Suprapubic skin (tissue), 4 donors: ENCODE measurements around the gene ZNF630. TPM values are rescaled to one million over a fixed set of nuclear protein-coding genes. Genes with fewer than 3 reads are reported as not detected.

Experiments used
- DNase-seq, 2 donors: peaks; one replicate each; pipeline ENCODE4 v3.0.0-alpha.2; 2019; ENCODE audit warnings: low spot score in 2 of 2
- H3K27ac ChIP-seq: fragments of 200-600 bp; sonication (generic); one replicate; pipeline ENCODE4 v1.5.1; 2019
- H3K27me3 ChIP-seq: fragments of 200-600 bp; sonication (generic); one replicate; pipeline ENCODE4 v1.5.1; 2019
- H3K36me3 ChIP-seq: fragments of 200-600 bp; sonication (generic); one replicate; pipeline ENCODE4 v1.5.1; 2019
- H3K4me1 ChIP-seq: fragments of 200-600 bp; sonication (generic); one replicate; pipeline ENCODE4 v1.5.1; 2019
- H3K4me3 ChIP-seq: fragments of 200-600 bp; sonication (generic); one replicate; pipeline ENCODE4 v1.5.1; 2019; ENCODE audit warnings: mild to moderate bottlenecking
- H3K9me3 ChIP-seq: fragments of 200-600 bp; sonication (generic); one replicate; pipeline ENCODE4 v1.5.1; 2019
- CTCF ChIP-seq, 2 donors: fragments of 200-600 bp in 1 of 2; fragments of 450-650 bp in 1 of 2; sonication (generic) in 1 of 2; IDR thresholded peaks; one replicate each; pipeline ENCODE4 v1.5.1; 2016 to 2019; ENCODE audit warnings: antibody characterized with exemption in 2 of 2, mild to moderate bottlenecking in 1 of 2, moderate library complexity in 1 of 2
- EP300 ChIP-seq: sonication (generic); formaldehyde crosslinking; IDR thresholded peaks from one replicate; pipeline ENCODE4 v1.6.1; 2017; ENCODE audit warnings: antibody characterized with exemption
- POLR2A ChIP-seq, 2 donors: fragments of 450-650 bp; IDR thresholded peaks; one replicate each; pipeline ENCODE4 v1.6.1; 2017; ENCODE audit warnings: antibody characterized with exemption in 2 of 2, mild to moderate bottlenecking in 2 of 2, moderate library complexity in 2 of 2
- POLR2AphosphoS5 ChIP-seq, 3 donors: sonication (generic); formaldehyde crosslinking; IDR thresholded peaks; one replicate each; pipeline ENCODE4 v1.6.1; 2017; ENCODE audit warnings: antibody characterized with exemption in 3 of 3
- WGBS: methylation state at CpG from one replicate; pipeline ENCODE4 v1.1.5; 2018; 5-methylcytosine and 5-hydroxymethylcytosine counted together
- total RNA-seq, 4 donors: library from RNA; depleted of rRNA; stranded (reverse); fragments of >200 nt; gene quantifications; one replicate each; pipeline ENCODE4 v1.1.0, GENCODE V29; 2016

The ZNF630 gene
- total RNA-seq, 4 donors from 2014 or later: 2.0 to 9.8 (median 3.6) TPM

DNA sequence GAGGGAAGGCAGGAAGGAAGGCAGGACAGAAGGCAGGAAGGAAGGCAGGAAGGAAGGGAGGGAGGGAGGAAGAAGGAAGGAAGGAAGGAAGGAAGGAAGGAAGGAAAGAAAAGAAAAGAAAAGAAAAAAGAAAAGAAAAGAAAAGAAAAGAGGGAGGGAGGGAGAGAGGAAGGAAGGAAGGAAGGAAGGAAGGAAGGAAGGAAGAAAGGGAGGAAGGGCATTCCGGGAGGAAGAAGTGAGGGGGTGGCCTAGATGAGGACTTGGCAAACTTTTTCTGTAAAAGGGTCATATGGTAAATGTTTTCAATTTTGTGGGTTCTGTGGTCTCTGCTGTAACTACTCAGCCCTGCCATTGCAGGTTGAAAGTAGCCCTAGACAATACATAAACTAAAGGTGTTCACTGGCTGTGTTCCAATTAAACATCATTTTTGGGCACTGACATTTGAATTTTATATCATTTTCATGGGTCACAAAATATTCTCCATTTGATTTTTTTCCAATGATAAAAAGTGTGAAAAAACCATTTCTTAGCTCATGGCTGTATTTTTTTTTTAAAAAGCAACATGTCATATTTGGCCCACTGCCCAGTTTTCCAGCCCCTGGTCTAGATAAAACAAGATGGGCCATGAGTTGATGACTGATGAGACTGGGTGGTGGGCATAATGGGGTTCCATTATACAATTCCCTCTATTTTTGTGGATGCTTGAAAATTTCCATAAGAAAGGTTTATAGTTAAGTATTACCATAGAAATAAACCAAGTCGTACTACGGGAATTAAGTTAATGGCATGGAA lies 3.1 kb downstream of the ZNF630 start:
- Histone ChIP-seq H3K9me3 (no peaks in the 10 kb centered on the region), H3K4me1 (no peaks in the 10 kb centered on the region), H3K36me3 (no peaks in the 10 kb centered on the region), H3K27ac (no peak overlapping the region), H3K4me3 (no peak overlapping the region), H3K27me3 (no peaks in the 10 kb centered on the region)
- no peak for DNase-seq
- WGBS: 83% methylated on average over 3 of the region's 3 CpGs
- TF ChIP-seq POLR2A (IDR thresholded peaks at IDR 0.05) (no peak), EP300 (no peak), CTCF (IDR thresholded peaks at IDR 0.05) (no peak), POLR2AphosphoS5 (IDR thresholded peaks at IDR 0.05) (no peak)

DNA sequence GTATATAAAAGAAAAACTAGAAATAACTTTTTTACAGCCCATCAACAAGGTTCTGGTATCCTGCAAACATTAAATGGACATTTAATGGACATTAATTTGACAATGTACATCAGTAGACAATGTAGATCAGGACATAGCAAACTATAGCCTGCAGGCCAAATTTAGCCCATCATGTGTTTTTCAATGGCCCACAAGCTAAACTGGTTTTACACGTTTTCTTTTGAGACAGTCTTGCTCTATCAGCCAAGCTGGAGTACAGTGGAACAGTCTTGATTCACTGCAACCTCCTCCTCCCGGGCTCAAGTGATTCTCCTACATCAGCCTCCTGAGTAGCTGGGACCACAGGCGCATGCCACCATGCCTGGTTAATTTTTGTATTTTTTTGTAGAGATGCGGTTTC lies 7.2 kb downstream of the ZNF630 start:
- WGBS: 63% methylated on average over 4 of the region's 4 CpGs
- H3K27me3 ChIP-seq: no peaks in the 10 kb centered on the region
- DNase-seq: no peak
- TF ChIP-seq EP300 (no peak), CTCF (IDR thresholded peaks at IDR 0.05) (no peak), POLR2A (IDR thresholded peaks at IDR 0.05) (no peak), POLR2AphosphoS5 (IDR thresholded peaks at IDR 0.05) (no peak)
- H3K36me3 ChIP-seq: peaks cover 25% of the 10 kb centered on the region
- H3K9me3 ChIP-seq: no peaks in the 10 kb centered on the region
- no peaks in the 10 kb centered on the region for H3K4me1 ChIP-seq
- no peak overlapping the region for H3K4me3 ChIP-seq
- H3K27ac ChIP-seq: no peak overlapping the region

DNA sequence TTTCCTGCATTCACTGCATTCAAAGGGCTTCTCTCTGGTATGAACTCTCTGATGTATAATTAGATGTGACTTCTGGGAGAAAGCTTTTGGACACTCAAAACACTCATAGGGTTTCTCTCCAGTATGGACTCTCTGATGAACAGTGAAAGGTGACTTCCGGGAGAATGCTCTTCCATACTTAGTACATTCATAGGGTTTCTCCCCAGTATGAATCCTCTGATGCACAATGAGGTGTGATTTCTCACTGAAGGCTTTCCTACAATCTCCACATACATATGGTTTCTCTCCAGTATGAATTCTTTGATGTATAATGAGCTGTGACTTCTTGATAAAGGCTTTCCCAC lies 12.2 kb downstream of the ZNF630 start:
- TF ChIP-seq POLR2AphosphoS5 (IDR thresholded peaks at IDR 0.05): no peak
- H3K27me3 ChIP-seq: no peaks in the 10 kb centered on the region
- peaks cover 34% of the 10 kb centered on the region for H3K36me3 ChIP-seq
- H3K4me3 ChIP-seq: no peak overlapping the region
- WGBS: 100% methylated on average over 1 of the region's 1 CpG
- H3K9me3 ChIP-seq: no peaks in the 10 kb centered on the region
- no peak for DNase-seq
- H3K27ac ChIP-seq: no peak overlapping the region
- no peaks in the 10 kb centered on the region for H3K4me1 ChIP-seq

- no peaks in the 10 kb centered on the region for H3K4me1 ChIP-seq
- no peak for DNase-seq
- no peaks in the 10 kb centered on the region for H3K9me3 ChIP-seq
- no peaks in the 10 kb centered on the region for H3K27me3 ChIP-seq
- no peak overlapping the region for H3K27ac ChIP-seq
- TF ChIP-seq CTCF (IDR thresholded peaks at IDR 0.05) (no peak), POLR2A (IDR thresholded peaks at IDR 0.05) (no peak), POLR2AphosphoS5 (IDR thresholded peaks at IDR 0.05) (no peak)
- no peak overlapping the region for H3K4me3 ChIP-seq
- peaks cover 34% of the 10 kb centered on the region for H3K36me3 ChIP-seq
- 75% methylated on average over 2 of the region's 2 CpGs for WGBS
These were observed 12.7 kb downstream of the ZNF630 start for GRCh38 chrX:48058621-48059295.

DNA sequence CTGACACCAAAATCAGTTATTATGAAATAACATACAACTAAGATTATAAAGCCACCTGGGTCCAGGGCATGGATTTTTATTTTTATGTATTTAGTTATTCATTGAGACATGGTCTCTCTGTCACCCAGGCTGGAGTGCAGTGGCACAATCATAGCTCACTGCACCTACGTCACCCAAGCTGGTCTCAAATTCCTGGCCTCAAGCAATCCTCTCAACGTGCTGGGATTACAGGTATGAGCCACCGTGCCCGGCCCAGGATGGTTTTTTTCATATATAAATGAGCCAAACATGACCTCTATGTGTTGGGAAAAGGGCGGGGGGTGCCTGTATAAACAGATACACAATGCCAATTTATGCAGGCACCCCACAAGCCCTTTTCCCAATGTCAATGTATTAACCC lies 24.6 kb downstream of the ZNF630 start:
- WGBS: 52% methylated on average over 5 of the region's 5 CpGs
- Histone ChIP-seq H3K27me3 (no peaks in the 10 kb centered on the region), H3K36me3 (no peaks in the 10 kb centered on the region), H3K9me3 (no peaks in the 10 kb centered on the region), H3K27ac (no peak overlapping the region), H3K4me3 (no peak overlapping the region), H3K4me1 (no peaks in the 10 kb centered on the region)
- no peak for TF ChIP-seq POLR2A (IDR thresholded peaks at IDR 0.05)
- no peak for TF ChIP-seq EP300
- no peak for TF ChIP-seq CTCF (IDR thresholded peaks at IDR 0.05)
- no peak for TF ChIP-seq POLR2AphosphoS5 (IDR thresholded peaks at IDR 0.05)
- no peak for DNase-seq
